GM12873 (cell line): ENCODE measurements around the gene ADAMTS17.

Experiments used
- CTCF ChIP-seq: IDR thresholded peaks from 2 replicates; pipeline ENCODE4 v1.5.1; 2012; ENCODE audit warnings: low read depth, mild to moderate bottlenecking, moderate library complexity, low read length, control low read depth; ENCODE audit not compliant: insufficient read depth; ENCODE audit errors: missing control alignments

The ADAMTS17 gene

GRCh38 chr15:100230784-100231183, 111.0 kb downstream of the ADAMTS17 start:
- TF ChIP-seq CTCF = no peak

GRCh38 chr15:100229181-100230163, 112.3 kb downstream of the ADAMTS17 start:
- TF ChIP-seq CTCF = no peak

GRCh38 chr15:100227781-100228180, 114.0 kb downstream of the ADAMTS17 start:
- TF ChIP-seq CTCF = no peak

GRCh38 chr15:100226107-100226506, 115.7 kb downstream of the ADAMTS17 start:
- no peak for TF ChIP-seq CTCF

GRCh38 chr15:100224206-100225185, 117.3 kb downstream of the ADAMTS17 start:
- no peak for TF ChIP-seq CTCF

- no peak for TF ChIP-seq CTCF
Measured at GRCh38 chr15:100222349-100222715, 119.4 kb downstream of the ADAMTS17 start.
